ENCODE data around the gene INCA1.

The INCA1 gene

DNA sequence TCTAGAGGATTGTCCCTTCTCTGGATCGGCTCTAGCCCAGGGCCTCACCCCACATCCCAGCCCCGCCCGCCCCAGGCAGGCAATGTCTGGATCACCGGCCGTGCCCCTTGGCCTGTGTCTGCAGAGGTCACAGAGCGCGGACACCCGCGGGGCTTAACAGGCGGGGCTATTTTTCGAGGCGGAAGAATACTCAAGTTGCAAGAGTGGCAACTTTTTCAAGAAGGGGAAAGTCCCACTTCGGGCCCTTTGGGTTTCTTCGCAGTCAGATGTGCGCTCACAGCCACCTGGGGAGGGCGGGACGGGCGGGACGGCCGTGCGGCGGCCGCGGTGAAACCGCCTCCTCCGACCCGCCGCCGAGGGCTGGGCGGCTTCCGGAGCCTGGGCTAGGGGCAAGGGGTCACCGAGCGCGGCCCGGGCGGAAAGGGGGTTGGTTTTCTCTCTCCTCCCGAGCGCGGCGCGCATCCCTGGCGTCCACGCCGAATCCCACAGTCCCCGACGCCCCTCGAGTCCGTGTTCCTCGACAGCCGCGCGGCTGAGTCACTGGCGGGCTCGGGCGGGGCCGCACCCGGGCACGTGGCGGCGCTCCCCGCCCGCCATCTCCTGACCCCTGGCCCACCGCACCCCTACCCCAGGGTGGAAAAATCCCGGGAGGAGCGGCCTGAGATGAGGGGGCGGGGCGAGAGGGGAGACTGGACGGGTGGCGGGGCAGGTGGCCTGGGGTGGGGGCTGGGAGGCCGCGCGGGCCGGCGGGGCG, 47.8 kb downstream of the INCA1 start:
- in situ Hi-C loops (cut with MboI; ENCODE audit: low sequenced_read_pairs), result no loop called here

DNA sequence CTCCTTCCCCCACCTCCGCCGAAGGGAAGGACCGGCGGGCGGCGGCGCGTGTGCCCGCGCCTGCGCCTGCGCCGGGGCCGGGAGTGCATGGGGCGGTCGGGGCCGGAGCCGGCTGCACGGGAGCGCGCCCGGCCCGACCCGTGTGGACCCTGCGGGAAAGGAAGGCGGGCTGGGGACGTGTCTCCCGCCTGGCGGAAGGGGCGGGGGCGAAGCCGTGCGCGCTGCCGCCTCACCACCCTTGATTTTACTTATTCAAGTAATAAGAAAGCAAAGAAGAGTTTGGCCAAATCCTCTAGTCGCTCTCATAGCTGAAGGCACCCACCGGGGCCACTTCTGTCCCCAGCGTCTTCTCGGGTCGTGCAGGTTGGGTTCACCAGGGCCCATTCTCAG, 48.4 kb downstream of the INCA1 start:
- in situ Hi-C loops (cut with MboI; ENCODE audit: low sequenced_read_pairs), result no loop called here

DNA sequence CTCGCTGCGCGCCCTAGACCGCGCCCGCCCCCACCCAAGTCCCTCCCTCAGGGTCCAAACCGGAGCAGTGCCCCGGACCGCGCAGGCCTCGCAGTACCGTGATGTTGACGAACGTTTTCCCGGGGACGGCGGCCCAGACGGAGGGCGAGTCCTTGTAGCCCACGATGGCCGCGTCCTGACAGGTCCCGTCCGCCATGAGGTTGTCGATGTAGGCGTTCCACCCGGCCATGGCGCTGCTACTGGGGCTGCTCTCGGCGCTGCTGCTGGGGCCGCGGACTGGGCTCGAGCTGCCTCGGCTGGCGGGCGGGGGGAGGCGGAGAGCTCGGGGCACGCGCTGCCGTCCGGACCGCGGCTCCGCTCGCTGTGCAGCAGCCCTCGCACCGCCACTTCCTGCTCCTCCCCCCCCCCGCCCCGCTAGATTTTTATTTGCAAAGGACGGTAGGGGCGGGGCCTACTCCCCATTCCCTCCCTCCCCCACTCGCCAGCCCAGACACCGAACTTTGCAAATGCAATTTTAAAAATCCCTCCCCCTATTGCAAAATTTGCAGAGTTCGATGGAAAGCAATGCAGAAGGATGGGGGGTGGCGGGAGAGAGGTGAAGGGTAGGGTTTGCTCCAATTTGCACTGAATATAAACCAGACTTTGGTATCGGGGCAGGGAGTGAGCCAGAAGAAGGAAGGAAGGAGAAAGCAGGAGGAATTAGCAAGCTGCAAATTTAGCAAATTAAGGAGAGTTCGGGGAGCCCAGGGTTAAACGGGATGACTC, 49.0 kb downstream of the INCA1 start, which contains the start of gene PFN1:
Gene PFN1, minus strand, starts transcription at position 365 of the 765 bp plus-strand sequence. Its CDS starts 136 bp downstream, at position 229.
- in situ Hi-C loops (cut with MboI; ENCODE audit: low sequenced_read_pairs), result no loop called here

DNA sequence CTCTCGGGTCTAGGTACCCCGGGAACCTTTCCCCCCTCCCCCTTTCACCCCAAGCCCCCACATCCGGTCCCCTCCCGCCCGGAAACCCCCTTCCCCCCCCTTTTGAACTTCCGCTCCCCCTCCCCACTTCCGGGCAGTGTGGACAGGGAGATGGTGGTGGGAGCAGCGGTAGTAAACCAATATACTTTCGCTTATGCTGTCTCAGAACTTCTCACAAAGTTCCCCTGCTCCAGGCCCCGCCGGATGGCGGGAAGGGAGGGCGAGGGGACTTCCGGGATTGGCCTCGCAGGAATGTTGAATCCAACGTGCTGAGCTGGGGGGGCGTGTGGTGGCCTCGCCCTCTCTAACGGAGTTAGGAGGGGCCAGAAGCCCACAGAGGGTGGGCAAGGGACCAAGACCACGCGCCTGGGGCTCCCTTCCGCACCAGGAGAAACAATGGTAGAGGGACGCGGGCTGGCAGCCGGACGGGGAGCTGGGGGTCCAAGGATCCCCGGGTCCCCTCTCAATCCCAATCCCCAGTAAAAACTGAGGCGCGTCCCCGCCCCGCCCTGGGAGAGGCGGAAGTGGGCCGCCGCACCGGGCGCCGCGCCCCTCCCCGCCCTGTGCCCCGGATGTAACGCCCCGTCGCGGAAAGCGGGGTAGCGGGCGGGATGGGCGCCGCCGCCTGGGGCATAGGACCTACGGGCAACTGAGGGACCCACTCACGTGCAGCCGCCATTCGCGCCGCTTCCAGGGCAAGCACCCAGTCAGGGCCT, 49.7 kb downstream of the INCA1 start:
- in situ Hi-C loops (cut with MboI; ENCODE audit: low sequenced_read_pairs), result no loop called here

DNA sequence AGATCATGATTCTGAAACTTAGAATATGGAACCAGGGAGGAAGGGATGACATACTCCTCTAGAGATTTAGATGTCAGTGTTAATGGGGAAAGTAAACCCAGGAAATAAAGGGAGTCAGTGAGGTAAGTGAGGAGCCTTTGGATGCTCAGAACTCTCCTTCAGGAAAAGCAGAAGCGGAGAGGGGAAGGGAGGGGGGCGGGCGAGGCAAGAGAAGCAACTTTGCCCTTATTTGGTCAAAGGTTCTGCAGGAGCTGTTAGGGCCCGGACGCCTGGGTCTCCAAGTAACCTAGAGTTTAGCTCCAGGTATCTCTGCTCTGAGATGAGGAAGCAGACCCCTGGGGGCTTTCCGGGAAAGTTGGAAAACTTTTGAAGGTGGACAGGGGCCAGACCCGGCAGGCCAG, 50.3 kb downstream of the INCA1 start:
- in situ Hi-C loops (cut with MboI; ENCODE audit: low sequenced_read_pairs), result no loop called here

DNA sequence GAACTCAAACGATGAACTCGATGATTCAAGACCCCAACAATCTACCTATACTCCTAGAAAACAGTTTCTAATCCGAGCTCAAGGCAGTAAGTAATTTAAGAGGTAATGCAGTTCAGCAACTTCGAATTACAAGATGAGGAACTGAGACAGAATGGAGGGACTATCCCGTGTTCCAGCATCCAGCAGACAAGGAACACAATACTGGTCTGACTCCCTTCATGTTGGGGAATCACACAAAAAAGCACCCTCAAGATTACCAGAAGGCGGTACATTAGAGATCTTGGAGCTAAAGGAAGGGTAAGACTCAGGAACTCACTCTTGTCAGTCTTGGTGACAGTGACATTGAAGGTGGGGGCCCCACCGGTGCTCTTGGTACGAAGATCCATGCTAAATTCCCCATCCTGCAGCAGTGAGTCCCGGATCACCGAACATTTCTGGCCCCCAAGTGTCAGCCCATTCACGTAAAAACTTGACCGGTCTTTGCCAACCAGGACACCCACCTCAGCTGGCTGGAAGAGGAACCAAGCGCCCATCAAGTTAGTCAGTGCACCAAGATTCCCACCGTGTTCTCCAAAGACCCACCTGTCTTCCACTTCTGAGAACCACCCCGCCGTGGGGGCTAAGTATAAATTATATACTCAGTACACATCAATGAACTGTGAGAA, 50.9 kb downstream of the INCA1 start:
- in situ Hi-C loops (cut with MboI; ENCODE audit: low sequenced_read_pairs), result no loop called here

DNA sequence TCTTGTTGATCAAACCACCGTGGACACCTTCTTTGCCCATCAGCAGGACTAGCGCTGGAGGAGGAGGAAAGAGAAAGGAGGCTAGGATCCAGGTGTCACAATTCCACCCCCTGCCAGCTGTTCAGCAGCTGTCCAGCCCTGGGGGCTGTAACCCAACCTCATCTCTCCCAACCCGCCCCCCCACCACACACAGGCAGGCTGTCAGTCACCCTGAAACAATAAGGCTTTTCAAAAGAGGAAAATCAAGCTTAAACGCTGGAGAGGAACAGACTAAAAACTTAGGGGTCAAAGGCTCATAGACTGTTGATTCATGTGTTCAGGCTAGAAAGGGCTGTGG, 51.4 kb downstream of the INCA1 start:
- in situ Hi-C loops (cut with MboI; ENCODE audit: low sequenced_read_pairs), result no loop called here

DNA sequence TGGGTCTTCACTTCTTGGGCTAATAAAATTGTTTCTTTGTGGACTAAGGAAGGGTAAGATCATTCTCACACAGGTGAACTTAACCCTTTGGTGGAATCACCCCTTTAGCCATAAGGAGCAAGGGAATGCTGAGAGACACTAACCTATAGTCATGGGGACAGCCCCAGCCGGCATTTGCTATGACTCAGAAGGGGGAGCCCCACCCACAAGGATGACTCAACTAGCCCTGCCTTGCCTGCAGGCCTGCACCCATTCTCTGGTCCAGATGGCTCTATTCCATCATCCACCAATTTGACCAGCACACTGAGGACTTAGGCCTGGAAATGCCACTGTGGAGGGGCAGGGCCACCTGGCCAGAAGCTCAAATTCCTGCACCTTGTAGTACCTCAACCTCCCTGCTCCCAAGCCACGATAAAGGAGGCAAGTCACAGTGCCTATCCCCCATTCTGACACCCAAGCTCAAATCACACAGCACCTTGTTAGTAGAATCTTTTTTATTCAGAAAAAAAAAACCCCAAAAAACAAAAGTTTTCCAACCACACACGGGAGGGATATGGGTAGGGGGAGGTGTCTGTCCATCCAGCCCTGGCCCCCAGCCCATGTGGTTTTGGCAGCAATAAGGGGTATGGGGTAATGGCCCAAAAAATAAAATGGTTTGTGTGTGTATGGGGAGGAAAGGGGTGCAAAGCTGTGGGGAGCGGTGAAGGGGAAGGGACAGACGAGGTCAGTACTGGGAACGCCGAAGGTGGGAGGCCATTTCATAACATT, 52.0 kb downstream of the INCA1 start:
- in situ Hi-C loops (cut with MboI; ENCODE audit: low sequenced_read_pairs), result no loop called here

DNA sequence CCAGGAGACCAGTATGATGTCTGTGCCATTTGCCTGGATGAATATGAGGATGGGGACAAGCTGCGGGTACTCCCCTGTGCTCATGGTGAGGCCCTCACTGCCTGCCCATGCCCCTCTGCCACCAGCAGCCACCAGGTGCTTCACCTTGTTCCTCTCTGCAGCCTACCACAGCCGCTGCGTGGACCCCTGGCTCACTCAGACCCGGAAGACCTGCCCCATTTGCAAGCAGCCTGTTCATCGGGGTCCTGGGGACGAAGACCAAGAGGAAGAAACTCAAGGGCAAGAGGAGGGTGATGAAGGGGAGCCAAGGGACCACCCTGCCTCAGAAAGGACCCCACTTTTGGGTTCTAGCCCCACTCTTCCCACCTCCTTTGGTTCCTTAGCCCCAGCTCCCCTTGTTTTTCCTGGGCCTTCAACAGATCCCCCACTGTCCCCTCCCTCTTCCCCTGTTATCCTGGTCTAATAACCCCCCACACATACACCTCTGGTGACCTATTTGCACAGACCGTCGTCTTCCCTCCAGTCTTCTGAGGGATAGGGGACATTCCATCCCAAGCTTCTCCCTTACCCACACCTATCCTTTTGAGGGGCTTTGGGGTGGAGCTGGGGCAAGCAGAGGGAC, 52.7 kb downstream of the INCA1 start:
- in situ Hi-C loops (cut with MboI; ENCODE audit: low sequenced_read_pairs), result no loop called here

DNA sequence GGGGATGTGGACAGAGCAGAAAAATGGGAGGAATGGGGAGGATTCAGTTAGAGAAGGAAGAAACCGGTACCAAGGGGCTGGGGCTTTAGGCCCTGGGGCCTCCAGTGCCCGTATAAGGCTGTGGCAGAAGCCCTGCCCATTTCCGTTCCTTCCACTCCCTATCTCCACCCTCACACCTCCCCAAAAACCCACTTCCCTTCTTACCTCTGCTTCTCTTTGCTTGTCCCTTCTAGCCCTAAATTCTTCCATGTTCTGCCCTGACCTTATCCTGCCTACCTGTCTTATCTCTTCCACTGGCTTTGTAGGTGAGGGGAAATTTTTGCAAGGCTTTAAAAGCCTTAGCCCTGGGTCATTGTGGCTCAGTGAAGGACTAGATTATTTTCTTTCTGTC, 53.2 kb downstream of the INCA1 start:
- in situ Hi-C loops (cut with MboI; ENCODE audit: low sequenced_read_pairs), result no loop called here

DNA sequence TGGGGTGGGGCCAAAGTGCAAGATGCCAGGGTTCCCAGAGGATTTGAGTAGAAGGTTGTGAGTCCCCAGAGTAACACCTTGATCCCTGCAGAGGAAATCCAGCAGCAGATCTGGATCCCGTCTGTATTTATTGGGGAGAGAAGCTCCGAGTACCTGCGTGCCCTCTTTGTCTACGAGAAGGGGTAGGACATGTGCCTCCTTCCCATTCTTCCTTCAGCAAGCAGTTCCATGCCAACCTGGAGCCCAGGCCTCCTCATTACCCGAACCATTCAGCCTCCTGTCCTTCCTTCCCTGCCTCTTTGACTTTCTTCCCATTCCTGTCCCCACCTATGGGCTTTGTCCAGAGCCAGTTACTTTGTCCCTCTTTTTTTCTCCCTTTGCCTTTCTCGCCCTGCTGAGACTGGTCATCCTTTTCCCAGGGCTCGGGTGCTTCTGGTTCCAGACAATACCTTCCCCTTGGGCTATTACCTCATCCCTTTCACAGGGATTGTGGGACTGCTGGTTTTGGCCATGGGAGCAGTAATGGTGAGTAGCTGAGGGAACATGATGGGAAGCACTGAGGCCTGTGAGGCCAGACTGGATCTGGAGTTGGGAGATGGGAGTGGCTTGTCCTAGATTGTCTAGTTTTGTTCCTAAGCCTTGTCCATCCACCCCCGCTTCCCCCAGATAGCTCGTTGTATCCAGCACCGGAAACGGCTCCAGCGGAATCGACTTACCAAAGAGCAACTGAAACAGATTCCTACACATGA, 54.4 kb downstream of the INCA1 start:
- in situ Hi-C loops (cut with MboI; ENCODE audit: low sequenced_read_pairs), result no loop called here

DNA sequence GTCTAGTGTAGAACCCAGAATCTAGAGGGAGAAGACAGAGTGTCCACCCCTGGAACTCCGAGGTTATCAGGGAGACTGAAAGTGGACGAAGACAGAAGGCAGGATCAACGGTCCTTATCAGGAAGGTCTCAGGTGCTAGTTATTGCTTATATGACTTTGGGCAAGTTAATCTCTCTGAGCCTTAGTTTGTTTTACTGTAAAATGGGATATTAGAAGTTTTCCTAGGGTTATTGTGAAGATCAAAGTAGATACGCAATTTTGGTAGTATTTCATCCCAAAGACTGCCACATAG, 56.1 kb downstream of the INCA1 start:
- in situ Hi-C loops (cut with MboI; ENCODE audit: low sequenced_read_pairs), result no loop called here

DNA sequence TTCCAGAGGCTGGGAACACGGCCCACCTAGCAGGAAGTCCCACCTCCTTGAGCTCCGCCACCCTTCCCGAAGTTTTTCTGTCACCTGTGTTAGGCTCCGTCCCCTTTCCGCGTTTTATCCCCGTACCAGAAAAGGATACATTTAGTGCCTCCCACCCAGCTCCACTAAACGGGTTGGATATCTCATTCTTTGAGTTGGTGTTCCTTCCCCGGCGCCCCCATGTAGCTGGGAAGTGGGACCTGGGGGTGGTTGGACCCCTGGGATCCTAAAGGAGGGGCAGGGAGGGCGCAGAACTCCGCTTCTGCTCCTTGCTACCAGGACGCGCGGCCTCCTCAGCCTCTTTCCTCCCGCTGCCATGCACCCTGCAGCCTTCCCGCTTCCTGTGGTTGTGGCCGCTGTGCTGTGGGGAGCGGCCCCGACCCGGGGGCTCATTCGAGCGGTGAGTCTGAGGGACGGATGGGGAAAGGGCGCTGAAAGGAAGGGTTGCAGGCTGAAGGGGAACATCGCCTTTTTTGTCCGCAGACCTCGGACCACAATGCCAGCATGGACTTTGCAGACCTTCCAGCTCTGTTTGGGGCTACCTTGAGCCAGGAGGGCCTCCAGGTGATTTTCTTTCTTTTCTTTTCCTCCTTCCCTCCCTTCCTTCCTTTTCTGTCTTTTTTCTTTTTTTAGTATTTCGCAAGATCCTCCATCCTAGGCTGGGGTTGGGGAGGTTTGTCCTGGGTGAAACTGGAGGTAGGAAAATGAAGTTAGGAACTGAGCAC, 56.6 kb downstream of the INCA1 start:
- in situ Hi-C loops (cut with MboI; ENCODE audit: low sequenced_read_pairs), result no loop called here

DNA sequence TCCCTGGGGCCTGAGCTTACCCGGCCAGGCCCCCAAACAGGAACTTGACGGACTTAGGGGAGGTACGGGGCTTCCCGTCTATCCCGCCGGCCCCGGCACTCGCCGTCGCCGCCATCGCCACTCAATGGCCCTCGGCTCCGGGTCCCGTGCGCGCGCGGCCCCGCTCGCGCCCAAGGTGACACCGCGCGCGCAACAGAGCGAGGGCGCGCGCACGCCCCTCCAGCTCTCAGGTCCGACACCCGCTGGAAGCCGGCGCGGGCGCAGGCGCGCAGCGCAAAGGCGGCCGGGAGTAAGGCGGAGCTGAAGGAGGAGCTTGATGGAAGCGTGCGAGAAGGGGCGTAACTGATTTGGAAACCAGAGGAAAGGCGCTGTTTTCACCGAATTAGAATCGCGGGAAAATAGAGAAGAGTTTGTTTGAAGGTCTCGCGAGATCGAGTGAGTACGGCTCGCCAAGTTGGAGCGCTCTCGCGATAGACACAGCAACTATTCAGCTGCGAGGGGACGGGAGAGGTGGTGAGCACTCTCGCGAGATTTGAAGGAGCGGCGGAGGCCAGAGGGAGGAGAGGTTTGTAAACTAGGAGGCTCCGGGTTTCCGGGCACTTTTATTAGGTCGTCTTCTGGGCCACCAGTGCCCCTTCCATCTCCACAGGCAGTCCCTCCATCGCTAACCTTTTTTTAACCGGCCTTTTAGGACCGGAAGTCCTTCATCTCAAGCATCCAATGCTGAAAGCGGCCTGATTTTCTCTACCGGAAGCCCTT, 57.3 kb downstream of the INCA1 start, which contains the start of the genes RNF167 and SLC25A11:
Gene RNF167, plus strand, starts transcription at position 473 of the 759 bp plus-strand sequence. CDS start 642 bp downstream, outside the sequence.
Gene SLC25A11, minus strand, starts transcription at position 251 of the 759 bp plus-strand sequence. Its CDS starts 136 bp downstream, at position 115.
- in situ Hi-C loops (cut with MboI; ENCODE audit: low sequenced_read_pairs), result no loop called here

DNA sequence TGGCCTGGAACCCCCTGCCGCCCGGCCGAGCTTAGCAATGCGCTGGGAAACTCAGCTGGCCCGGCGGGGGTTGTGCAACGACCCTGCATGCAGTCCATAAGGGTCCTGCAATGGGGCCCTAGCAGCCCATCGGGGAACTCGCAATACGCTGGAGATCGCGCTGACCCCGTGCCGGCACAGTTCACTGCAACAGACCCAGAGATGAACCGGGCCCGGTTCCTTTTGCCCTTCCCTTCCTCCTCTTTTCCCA, 57.9 kb downstream of the INCA1 start:
- in situ Hi-C loops (cut with MboI; ENCODE audit: low sequenced_read_pairs), result no loop called here

DNA sequence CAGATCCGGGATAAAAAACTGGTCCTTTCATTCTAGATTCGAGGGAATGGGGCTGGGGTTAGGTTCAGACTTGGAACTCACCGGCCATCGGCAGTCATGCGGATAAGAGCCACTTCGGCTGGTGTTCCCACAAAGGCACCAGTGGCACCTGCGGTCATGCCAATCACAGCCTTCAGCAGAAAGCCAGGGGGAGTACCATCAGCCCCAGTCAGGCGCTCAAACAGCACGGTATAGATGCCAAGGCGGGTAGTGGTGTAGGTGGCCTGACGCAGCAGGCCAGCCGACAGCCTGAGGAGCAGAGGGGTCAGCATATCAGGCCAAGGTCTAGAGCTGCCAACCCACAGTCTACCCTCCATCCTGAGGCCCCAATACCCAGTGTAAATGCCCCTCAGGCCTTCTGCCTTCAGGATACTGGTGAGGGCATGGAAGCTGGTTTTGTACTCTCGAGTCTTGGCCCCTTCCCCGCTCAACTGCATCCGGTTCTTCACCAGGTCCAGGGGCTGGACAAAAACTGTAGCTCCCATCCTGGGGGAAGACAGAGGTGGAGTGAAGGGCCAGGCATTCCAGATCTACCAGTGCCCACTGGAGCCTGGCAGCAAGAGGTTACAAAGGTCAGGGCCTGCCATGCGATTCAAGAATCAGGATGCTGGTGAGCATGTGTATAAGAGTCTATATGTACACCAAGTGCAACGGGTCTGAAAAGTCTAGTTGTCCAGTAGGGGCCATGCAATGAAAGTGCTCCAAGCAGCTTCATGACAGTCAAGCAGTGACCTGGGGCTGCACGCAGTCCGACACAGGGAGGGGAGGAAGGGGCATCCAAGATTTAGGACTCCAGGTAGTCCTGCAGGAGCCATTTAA, 58.4 kb downstream of the INCA1 start:
- in situ Hi-C loops (cut with MboI; ENCODE audit: low sequenced_read_pairs), result no loop called here
